IPS-NIHi7 (cell line): ENCODE results near the gene FNDC3B.

ENCODE experiments used
- DNase-seq: peaks from one replicate; pipeline ENCODE4 v3.0.0; 2012; ENCODE audit warnings: mixed read lengths; ENCODE audit errors: extremely low spot score

Gene FNDC3B

GRCh38 chr3:172073262-172073915, 34.0 kb downstream of the FNDC3B start:
- DNase-seq: no peak

GRCh38 chr3:172074032-172074431, 34.7 kb downstream of the FNDC3B start:
- no peak for DNase-seq

- DNase-seq: no peak
Observed at GRCh38 chr3:172074586-172074985, 35.2 kb downstream of the FNDC3B start.

- DNase-seq: no peak
Observed at GRCh38 chr3:172076212-172076611, 36.8 kb downstream of the FNDC3B start.

GRCh38 chr3:172077197-172077757, 37.9 kb downstream of the FNDC3B start:
- no peak for DNase-seq

GRCh38 chr3:172078244-172078643, 38.9 kb downstream of the FNDC3B start:
- DNase-seq: no peak

- no peak for DNase-seq
Observed at GRCh38 chr3:172078721-172079120, 39.3 kb downstream of the FNDC3B start.

GRCh38 chr3:172079326-172079976, 40.1 kb downstream of the FNDC3B start:
- no peak for DNase-seq

- DNase-seq: no peak
Observed at GRCh38 chr3:172080503-172080902, 41.1 kb downstream of the FNDC3B start.

GRCh38 chr3:172082269-172082668, 42.9 kb downstream of the FNDC3B start:
- no peak for DNase-seq

GRCh38 chr3:172082820-172083513, 43.6 kb downstream of the FNDC3B start:
- no peak for DNase-seq

GRCh38 chr3:172083995-172084409, 44.6 kb downstream of the FNDC3B start:
- no peak for DNase-seq

- no peak for DNase-seq
Observed at GRCh38 chr3:172084871-172085556, 45.6 kb downstream of the FNDC3B start.

- no peak for DNase-seq
Observed at GRCh38 chr3:172085557-172085895, 46.1 kb downstream of the FNDC3B start.

GRCh38 chr3:172086071-172086470, 46.7 kb downstream of the FNDC3B start:
- no peak for DNase-seq

- DNase-seq: no peak
Observed at GRCh38 chr3:172087198-172087597, 47.8 kb downstream of the FNDC3B start.

GRCh38 chr3:172087602-172088580, 48.5 kb downstream of the FNDC3B start:
- DNase-seq: no peak

- no peak for DNase-seq
Observed at GRCh38 chr3:172089250-172089649, 49.9 kb downstream of the FNDC3B start.

GRCh38 chr3:172090035-172090434, 50.7 kb downstream of the FNDC3B start:
- DNase-seq: no peak

GRCh38 chr3:172092658-172093057, 53.3 kb downstream of the FNDC3B start:
- DNase-seq: no peak
